K562 treated with DMSO at 1 percent for 4 hours (cell line): Measurements from ENCODE around the gene MYDGF. TPM values are rescaled to one million over a fixed set of nuclear protein-coding genes. Genes with fewer than 3 reads are reported as not detected.

Source experiments
- total RNA-seq: library from RNA; unstranded; fragments of 300-600 nt; gene quantifications from 2 replicates; pipeline ENCODE4 v1.2.3, GENCODE V29; 2022; ENCODE audit not compliant: insufficient read depth

The MYDGF gene
- 316 and 369 TPM in 2 replicates for total RNA-seq

GRCh38 chr19:4669723-4670480 is at the start of gene MYDGF:
Gene MYDGF, minus strand, starts transcription at chr19:4670342. Its CDS starts 8 bp downstream, at chr19:4670334.

GRCh38 chr19:4638828-4639530 is 31.2 kb downstream of the MYDGF start, which contains the start of gene TNFAIP8L1:
Gene TNFAIP8L1, plus strand, starts transcription at chr19:4639516. Its CDS starts 12,354 bp downstream, at chr19:4651870.

Other genes with a start within 250 kb of the MYDGF start
- gene UBXN6, start 212.5 kb downstream of the MYDGF start, total RNA-seq = 120 and 153 TPM in 2 replicates
- gene HDGFL2, start 198.0 kb downstream of the MYDGF start, total RNA-seq = 38.3 and 46.6 TPM in 2 replicates
- gene PLIN4, start 151.9 kb downstream of the MYDGF start, total RNA-seq = 0.22 and 0.23 TPM in 2 replicates
- gene PLIN5, start 135.1 kb downstream of the MYDGF start, total RNA-seq = 1.2 TPM in 1 of 2 replicates, not detected in the other
- 15.1 and 16.1 TPM in 2 replicates for gene LRG1, start 130.3 kb downstream of the MYDGF start, total RNA-seq
- gene SEMA6B, start 110.7 kb downstream of the MYDGF start, total RNA-seq = 2.4 and 3.2 TPM in 2 replicates
- gene TNFAIP8L1, start 30.8 kb downstream of the MYDGF start, total RNA-seq = 8.1 and 10.6 TPM in 2 replicates
- 38.4 and 48.9 TPM in 2 replicates for gene DPP9, start 53.5 kb upstream of the MYDGF start, total RNA-seq
- 3.7 and 4.4 TPM in 2 replicates for gene FEM1A, start 121.4 kb upstream of the MYDGF start, total RNA-seq
- 7.3 and 7.5 TPM in 2 replicates for gene TICAM1, start 161.4 kb upstream of the MYDGF start, total RNA-seq
- gene PLIN3, start 197.3 kb upstream of the MYDGF start, total RNA-seq = 104 and 113 TPM in 2 replicates
- not detected in 2 replicates for gene ARRDC5, start 232.6 kb upstream of the MYDGF start, total RNA-seq
- gene UHRF1, start 239.2 kb upstream of the MYDGF start, total RNA-seq = 19.4 and 19.9 TPM in 2 replicates